A549 (cell line): ENCODE data around the gene FAM193A. TPM values are rescaled to one million over a fixed set of nuclear protein-coding genes. Genes with fewer than 3 reads are reported as not detected.

Source experiments
- ATAC-seq, 2 experiments: fragments of 200-7000 bp in 1 of 2; fragments of >200 bp in 1 of 2; cut with Nextera tagmentation in 1 of 2; cut with Tn5 transposase in 1 of 2; 3 replicates each; pipeline versions ENCODE4 v1.8.0 to v1.9.1; 2018 to 2020; ENCODE audit warnings: mild to moderate bottlenecking in 1 of 2, moderate library complexity in 1 of 2
- CTCF ChIA-PET: fragments of 300-600 bp; sonication (Branson Sonifier 250); formaldehyde crosslinking; extraction: SDS; loops from one replicate; lab custom pipeline; 2021; ENCODE audit warnings: antibody characterized with exemption, inconsistent platforms; lab: Yijun Ruan, JAX
- POLR2A ChIA-PET: fragments of 350-600 bp; formaldehyde crosslinking; extraction: SDS; loops from one replicate; lab custom pipeline; 2021; ENCODE audit warnings: antibody characterized with exemption, inconsistent platforms; lab: Yijun Ruan, JAX
- DNase-seq, 2 experiments: peaks; one replicate each; pipeline versions ENCODE4 v3.0.0 to v3.0.0-alpha.2; 2011 to 2016; ENCODE audit warnings: low read depth in 1 of 2, low spot score in 1 of 2
- FAIRE-seq: peaks from 2 replicates; lab custom pipeline; 2011; peaks lifted over from hg19 to GRCh38; lab: Jason Lieb, UNC
- H3K27ac ChIP-seq, 2 experiments: fragments of >200 bp; sonication (Bioruptor Twin); formaldehyde crosslinking; 3 replicates each; pipeline ENCODE4 v1.5.1; 2016 to 2017
- H3K4me1 ChIP-seq: fragments of >200 bp; sonication (Bioruptor Twin); formaldehyde crosslinking; 3 replicates; pipeline ENCODE4 v1.6.1; 2016
- H3K4me2 ChIP-seq: fragments of >200 bp; sonication (Bioruptor Twin); formaldehyde crosslinking; 3 replicates; pipeline ENCODE4 v1.6.1; 2016
- H3K4me3 ChIP-seq: fragments of >200 bp; sonication (Bioruptor Twin); formaldehyde crosslinking; 3 replicates; pipeline ENCODE4 v1.5.1; 2016
- H3K9me3 ChIP-seq: fragments of >200 bp; sonication (Bioruptor Twin); formaldehyde crosslinking; 3 replicates; pipeline ENCODE4 v1.6.1; 2016
- BHLHE40 ChIP-seq: IDR thresholded peaks from 2 replicates; pipeline ENCODE4 v1.6.1; 2012; ENCODE audit warnings: low read depth, low read length, inconsistent platforms
- CBX2 ChIP-seq: fragments of 200-600 bp; sonication (generic); IDR thresholded peaks from 2 replicates; pipeline ENCODE4 v1.6.1; 2016; ENCODE audit warnings: low read depth, mild to moderate bottlenecking, borderline replicate concordance
- CBX8 ChIP-seq: fragments of 200-600 bp; sonication (generic); IDR thresholded peaks from 2 replicates; pipeline ENCODE4 v1.6.1; 2016
- CEBPB ChIP-seq, 2 experiments: fragments of >200 bp in 1 of 2; sonication (Bioruptor Twin) in 1 of 2; formaldehyde crosslinking in 1 of 2; IDR thresholded peaks; 2 replicates each; pipeline ENCODE4 v1.6.1; 2012 to 2016
- CHD2 ChIP-seq: fragments of 150-350 bp; IDR thresholded peaks from 2 replicates; pipeline ENCODE4 v1.6.1; 2014; ENCODE audit warnings: low read length; ENCODE audit not compliant: partially characterized antibody
- EHMT2 ChIP-seq: fragments of 200-600 bp; sonication (generic); IDR thresholded peaks from 2 replicates; pipeline ENCODE4 v1.6.1; 2016; ENCODE audit warnings: antibody characterized with exemption, low read depth, mild to moderate bottlenecking, moderate library complexity
- HEYL ChIP-seq: fragments of 250-450 bp; sonication (Bioruptor Pico); IDR thresholded peaks from 2 replicates; pipeline ENCODE4 v1.8.0; 2021; ENCODE audit warnings: mild to moderate bottlenecking, moderate library complexity
- JUNB ChIP-seq: fragments of >200 bp; sonication (Bioruptor Twin); formaldehyde crosslinking; IDR thresholded peaks from 2 replicates; pipeline ENCODE4 v1.6.1; 2016
- KDM1A ChIP-seq: fragments of 200-600 bp; sonication (generic); IDR thresholded peaks from 2 replicates; pipeline ENCODE4 v1.6.1; 2016; ENCODE audit warnings: low read depth, mild to moderate bottlenecking
- MAFK ChIP-seq: fragments of 450-650 bp; IDR thresholded peaks from 2 replicates; pipeline ENCODE4 v1.6.1; 2014; ENCODE audit not compliant: partially characterized antibody
- MAZ ChIP-seq: fragments of 150-350 bp; IDR thresholded peaks from 2 replicates; pipeline ENCODE4 v1.6.1; 2014; ENCODE audit warnings: antibody characterized with exemption, low read depth, low read length, borderline replicate concordance
- RARB ChIP-seq: fragments of 250-450 bp; sonication (Bioruptor Pico); IDR thresholded peaks from 2 replicates; pipeline ENCODE4 v1.8.0; 2021; ENCODE audit warnings: mild to moderate bottlenecking, moderate library complexity
- SMC3 ChIP-seq: fragments of >200 bp; sonication (Bioruptor Twin); formaldehyde crosslinking; IDR thresholded peaks from 3 replicates; pipeline ENCODE4 v1.6.1; 2018; ENCODE audit warnings: inconsistent platforms
- TP53 ChIP-seq: fragments of 250-450 bp; sonication (Bioruptor Pico); IDR thresholded peaks from 2 replicates; pipeline ENCODE4 v1.5.0; 2021; ENCODE audit warnings: mild to moderate bottlenecking, moderate library complexity
- ZC3H11A ChIP-seq: fragments of 450-650 bp; IDR thresholded peaks from 2 replicates; pipeline ENCODE4 v1.6.1; 2014; ENCODE audit warnings: antibody characterized with exemption, mild to moderate bottlenecking
- WGBS: methylation state at CpG from one replicate; pipeline ENCODE4 v1.1.6; 2017; ENCODE audit errors: missing lambda C conversion rate; 5-methylcytosine and 5-hydroxymethylcytosine counted together
- polyA plus RNA-seq, 4 experiments: library from polyadenylated mRNA; depleted of rRNA in 3 of 4; stranded (reverse); fragments of >200 nt; fragmentation: RNase III in 1 of 4; extraction: RNeasy Plus Mini Kit Qiagen cat#74134 plus additional on column Dnase treatment in 1 of 4; gene quantifications; 2 replicates in 3 of 4; 3 replicates in 1 of 4; pipeline ENCODE4 v1.2.3, GENCODE V29; 2011 to 2017
- TF ChIP-seq, protein P1 (sequence below): fragments of >200 bp; sonication (Bioruptor Twin); formaldehyde crosslinking; IDR thresholded peaks from 3 replicates; pipeline ENCODE4 v1.6.1; 2016
- TF ChIP-seq, protein P2 (sequence below): fragments of 150-350 bp; IDR thresholded peaks from 2 replicates; pipeline ENCODE4 v1.6.1; 2014; ENCODE audit warnings: low read depth, mild to moderate bottlenecking, low read length
- TF ChIP-seq, protein P3 (sequence below): fragments of 450-650 bp; IDR thresholded peaks from 2 replicates; pipeline ENCODE4 v1.6.1; 2014; ENCODE audit warnings: antibody characterized with exemption
- TF ChIP-seq, protein P4 (sequence below): IDR thresholded peaks from 2 replicates; pipeline ENCODE4 v1.6.1; 2012
- TF ChIP-seq, protein P5 (sequence below): fragments of >200 bp; sonication (Bioruptor Twin); formaldehyde crosslinking; IDR thresholded peaks from 3 replicates; pipeline ENCODE4 v1.5.1; 2016
- TF ChIP-seq, protein P6 (sequence below): fragments of >200 bp; sonication (Bioruptor Twin); formaldehyde crosslinking; IDR thresholded peaks from 2 replicates; pipeline ENCODE4 v1.6.1; 2016
- TF ChIP-seq, protein P7 (sequence below): fragments of 250-450 bp; sonication (Bioruptor Pico); IDR thresholded peaks from 2 replicates; pipeline ENCODE4 v1.5.0; 2021; ENCODE audit warnings: mild to moderate bottlenecking, moderate library complexity, borderline replicate concordance
- TF ChIP-seq, protein P8 (sequence below): IDR thresholded peaks from 2 replicates; pipeline ENCODE4 v1.6.1; 2012; ENCODE audit warnings: low read depth, borderline replicate concordance

The FAM193A gene
- polyA plus RNA-seq, 2 of the 4 experiments (the other 2 are of a cell fraction), result 4.5 to 6.7 TPM

DNA sequence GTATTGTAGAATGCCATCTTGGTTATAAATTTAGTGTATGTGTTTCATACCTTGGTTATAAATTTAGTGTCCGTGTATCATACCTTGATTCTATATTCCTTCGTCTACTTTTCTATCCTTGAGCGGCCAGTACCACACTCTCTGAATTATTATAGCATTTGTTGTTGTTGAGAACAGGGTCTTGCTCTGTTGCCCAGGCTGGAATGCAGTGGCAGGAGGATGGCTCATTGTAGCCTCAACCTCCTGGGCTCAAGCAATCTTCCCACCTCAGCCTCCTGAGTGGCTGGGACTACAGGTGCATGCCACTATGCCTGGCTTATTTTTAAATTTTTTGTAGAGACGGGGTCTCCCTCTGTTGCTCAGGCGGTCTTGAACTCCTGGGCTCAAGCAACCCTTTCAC lies 50.1 kb downstream of the FAM193A start:
- FAIRE-seq, result no peak
- TF ChIP-seq, protein P1, sequence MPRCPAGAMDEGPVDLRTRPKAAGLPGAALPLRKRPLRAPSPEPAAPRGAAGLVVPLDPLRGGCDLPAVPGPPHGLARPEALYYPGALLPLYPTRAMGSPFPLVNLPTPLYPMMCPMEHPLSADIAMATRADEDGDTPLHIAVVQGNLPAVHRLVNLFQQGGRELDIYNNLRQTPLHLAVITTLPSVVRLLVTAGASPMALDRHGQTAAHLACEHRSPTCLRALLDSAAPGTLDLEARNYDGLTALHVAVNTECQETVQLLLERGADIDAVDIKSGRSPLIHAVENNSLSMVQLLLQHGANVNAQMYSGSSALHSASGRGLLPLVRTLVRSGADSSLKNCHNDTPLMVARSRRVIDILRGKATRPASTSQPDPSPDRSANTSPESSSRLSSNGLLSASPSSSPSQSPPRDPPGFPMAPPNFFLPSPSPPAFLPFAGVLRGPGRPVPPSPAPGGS, result no peak
- TF ChIP-seq BHLHE40 (no peak), CHD2 (no peak), JUNB (no peak), RARB (no peak), KDM1A (no peak)
- CTCF ChIA-PET, result no interaction called here

DNA sequence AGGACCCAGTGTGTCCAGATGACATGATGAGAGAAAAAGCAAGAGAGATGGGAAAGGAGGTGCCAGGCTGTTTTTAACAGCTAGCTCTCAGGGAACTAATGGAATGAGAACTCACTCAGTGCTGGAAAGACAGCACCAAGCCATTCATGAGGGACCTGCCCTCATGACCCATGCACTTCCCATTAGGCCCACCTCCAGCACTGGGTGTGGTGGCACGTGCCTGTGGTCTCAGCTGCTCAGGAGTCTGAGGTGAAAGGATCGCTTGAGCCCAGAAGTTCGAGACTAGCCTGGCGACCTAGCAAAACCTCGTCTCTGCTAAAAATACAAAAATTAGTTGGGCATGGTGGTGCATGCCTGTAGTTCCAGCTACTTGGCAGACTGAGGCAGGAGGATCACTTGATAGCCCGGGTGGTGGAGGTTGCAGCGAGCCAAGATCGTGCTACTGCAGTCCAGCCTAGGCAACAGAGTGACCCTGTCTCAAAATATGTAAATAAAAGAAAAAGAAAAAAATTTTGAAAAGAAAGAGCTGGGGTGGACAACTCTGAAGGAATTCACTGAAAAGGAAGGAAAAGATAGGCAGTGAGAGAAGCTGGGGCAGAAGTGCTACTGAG lies 50.9 kb downstream of the FAM193A start:
- ChIA-PET CTCF (interaction anchor here (0.6 kb wide), 1 partner anchor 250 kb away, joined by 3 read pairs; no protein-coding TSS in a partner anchor), POLR2A (no interaction called here)
- DNase-seq (no peak), ATAC-seq (no peak), FAIRE-seq (no peak)
- H3K9me3 ChIP-seq, result no peaks in the 10 kb centered on the region
- no peak overlapping the region for H3K4me3 ChIP-seq
- no peak overlapping the region for H3K4me2 ChIP-seq
- no peak overlapping the region for H3K27ac ChIP-seq
- WGBS, result 93% methylated on average over 8 of the region's 8 CpGs
- peaks cover 17% of the 10 kb centered on the region for H3K4me1 ChIP-seq
- no peak for TF ChIP-seq ZC3H11A
- no peak for TF ChIP-seq MAFK
- TF ChIP-seq CBX8, result no peak
- TF ChIP-seq, protein P2, sequence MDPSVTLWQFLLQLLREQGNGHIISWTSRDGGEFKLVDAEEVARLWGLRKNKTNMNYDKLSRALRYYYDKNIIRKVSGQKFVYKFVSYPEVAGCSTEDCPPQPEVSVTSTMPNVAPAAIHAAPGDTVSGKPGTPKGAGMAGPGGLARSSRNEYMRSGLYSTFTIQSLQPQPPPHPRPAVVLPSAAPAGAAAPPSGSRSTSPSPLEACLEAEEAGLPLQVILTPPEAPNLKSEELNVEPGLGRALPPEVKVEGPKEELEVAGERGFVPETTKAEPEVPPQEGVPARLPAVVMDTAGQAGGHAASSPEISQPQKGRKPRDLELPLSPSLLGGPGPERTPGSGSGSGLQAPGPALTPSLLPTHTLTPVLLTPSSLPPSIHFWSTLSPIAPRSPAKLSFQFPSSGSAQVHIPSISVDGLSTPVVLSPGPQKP, result no peak
- TF ChIP-seq EHMT2, result no peak
- TF ChIP-seq MAZ, result no peak

More for the DNA sequence above, 50.1 kb downstream of the FAM193A start:
- Histone ChIP-seq H3K27ac (no peak overlapping the region), H3K9me3 (no peaks in the 10 kb centered on the region), H3K4me1 (peaks cover 17% of the 10 kb centered on the region), H3K4me2 (no peak overlapping the region), H3K4me3 (no peak overlapping the region)
- POLR2A ChIA-PET, result no interaction called here
- DNase-seq (no peak), ATAC-seq (no peak)
- 98% methylated on average over 5 of the region's 5 CpGs for WGBS

DNA sequence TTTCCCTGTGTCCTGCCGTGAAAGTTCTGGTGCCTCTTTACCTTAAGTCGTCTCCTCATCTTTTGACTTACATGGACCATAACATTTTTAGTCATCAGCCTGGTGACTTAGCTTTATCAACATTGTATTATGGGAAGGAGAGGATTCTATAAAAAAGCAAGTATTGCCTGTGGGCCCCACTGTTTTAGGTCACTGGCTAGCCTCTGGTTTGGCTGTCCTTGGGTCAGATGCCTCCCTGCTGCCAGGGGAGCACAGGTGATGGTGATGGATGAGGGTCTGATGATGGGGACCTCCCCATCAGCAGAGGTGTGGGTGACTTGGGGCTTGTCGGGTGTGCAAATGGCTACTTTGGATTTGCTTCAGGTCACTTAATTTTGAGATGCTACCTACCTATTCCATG lies 51.8 kb downstream of the FAM193A start:
- H3K4me3 ChIP-seq, result no peak overlapping the region
- no peak overlapping the region for H3K27ac ChIP-seq
- DNase-seq (no peak), FAIRE-seq (no peak), ATAC-seq (no peak)
- no peak overlapping the region for H3K4me2 ChIP-seq
- WGBS, result 95% methylated on average over 3 of the region's 3 CpGs
- H3K4me1 ChIP-seq, result peaks cover 7% of the 10 kb centered on the region
- ChIA-PET CTCF (interaction anchor here (0.6 to 0.9 kb wide), 2 partner anchors 251 to 260 kb away, joined by 3 to 5 read pairs; no protein-coding TSS in a partner anchor), POLR2A (no interaction called here)
- no peaks in the 10 kb centered on the region for H3K9me3 ChIP-seq
- no peak for TF ChIP-seq TP53 (CRISPR knock-in tag)
- TF ChIP-seq, protein P2, result no peak
- no peak for TF ChIP-seq RARB
- no peak for TF ChIP-seq HEYL
- TF ChIP-seq, protein P3, sequence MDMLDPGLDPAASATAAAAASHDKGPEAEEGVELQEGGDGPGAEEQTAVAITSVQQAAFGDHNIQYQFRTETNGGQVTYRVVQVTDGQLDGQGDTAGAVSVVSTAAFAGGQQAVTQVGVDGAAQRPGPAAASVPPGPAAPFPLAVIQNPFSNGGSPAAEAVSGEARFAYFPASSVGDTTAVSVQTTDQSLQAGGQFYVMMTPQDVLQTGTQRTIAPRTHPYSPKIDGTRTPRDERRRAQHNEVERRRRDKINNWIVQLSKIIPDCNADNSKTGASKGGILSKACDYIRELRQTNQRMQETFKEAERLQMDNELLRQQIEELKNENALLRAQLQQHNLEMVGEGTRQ, result no peak
- TF ChIP-seq, protein P4, sequence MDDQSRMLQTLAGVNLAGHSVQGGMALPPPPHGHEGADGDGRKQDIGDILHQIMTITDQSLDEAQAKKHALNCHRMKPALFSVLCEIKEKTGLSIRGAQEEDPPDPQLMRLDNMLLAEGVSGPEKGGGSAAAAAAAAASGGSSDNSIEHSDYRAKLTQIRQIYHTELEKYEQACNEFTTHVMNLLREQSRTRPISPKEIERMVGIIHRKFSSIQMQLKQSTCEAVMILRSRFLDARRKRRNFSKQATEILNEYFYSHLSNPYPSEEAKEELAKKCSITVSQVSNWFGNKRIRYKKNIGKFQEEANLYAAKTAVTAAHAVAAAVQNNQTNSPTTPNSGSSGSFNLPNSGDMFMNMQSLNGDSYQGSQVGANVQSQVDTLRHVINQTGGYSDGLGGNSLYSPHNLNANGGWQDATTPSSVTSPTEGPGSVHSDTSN, result no peak
- TF ChIP-seq KDM1A, result no peak
- no peak for TF ChIP-seq SMC3
- TF ChIP-seq, protein P5, sequence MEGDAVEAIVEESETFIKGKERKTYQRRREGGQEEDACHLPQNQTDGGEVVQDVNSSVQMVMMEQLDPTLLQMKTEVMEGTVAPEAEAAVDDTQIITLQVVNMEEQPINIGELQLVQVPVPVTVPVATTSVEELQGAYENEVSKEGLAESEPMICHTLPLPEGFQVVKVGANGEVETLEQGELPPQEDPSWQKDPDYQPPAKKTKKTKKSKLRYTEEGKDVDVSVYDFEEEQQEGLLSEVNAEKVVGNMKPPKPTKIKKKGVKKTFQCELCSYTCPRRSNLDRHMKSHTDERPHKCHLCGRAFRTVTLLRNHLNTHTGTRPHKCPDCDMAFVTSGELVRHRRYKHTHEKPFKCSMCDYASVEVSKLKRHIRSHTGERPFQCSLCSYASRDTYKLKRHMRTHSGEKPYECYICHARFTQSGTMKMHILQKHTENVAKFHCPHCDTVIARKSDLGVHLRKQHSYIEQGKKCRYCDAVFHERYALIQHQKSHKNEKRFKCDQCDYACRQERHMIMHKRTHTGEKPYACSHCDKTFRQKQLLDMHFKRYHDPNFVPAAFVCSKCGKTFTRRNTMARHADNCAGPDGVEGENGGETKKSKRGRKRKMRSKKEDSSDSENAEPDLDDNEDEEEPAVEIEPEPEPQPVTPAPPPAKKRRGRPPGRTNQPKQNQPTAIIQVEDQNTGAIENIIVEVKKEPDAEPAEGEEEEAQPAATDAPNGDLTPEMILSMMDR, result no peak
- TF ChIP-seq CEBPB (IDR thresholded peaks at IDR 0.05), result no peak
- TF ChIP-seq, protein P6, sequence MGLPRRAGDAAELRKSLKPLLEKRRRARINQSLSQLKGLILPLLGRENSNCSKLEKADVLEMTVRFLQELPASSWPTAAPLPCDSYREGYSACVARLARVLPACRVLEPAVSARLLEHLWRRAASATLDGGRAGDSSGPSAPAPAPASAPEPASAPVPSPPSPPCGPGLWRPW, result no peak
- no peak for TF ChIP-seq CBX2
- TF ChIP-seq, protein P7, sequence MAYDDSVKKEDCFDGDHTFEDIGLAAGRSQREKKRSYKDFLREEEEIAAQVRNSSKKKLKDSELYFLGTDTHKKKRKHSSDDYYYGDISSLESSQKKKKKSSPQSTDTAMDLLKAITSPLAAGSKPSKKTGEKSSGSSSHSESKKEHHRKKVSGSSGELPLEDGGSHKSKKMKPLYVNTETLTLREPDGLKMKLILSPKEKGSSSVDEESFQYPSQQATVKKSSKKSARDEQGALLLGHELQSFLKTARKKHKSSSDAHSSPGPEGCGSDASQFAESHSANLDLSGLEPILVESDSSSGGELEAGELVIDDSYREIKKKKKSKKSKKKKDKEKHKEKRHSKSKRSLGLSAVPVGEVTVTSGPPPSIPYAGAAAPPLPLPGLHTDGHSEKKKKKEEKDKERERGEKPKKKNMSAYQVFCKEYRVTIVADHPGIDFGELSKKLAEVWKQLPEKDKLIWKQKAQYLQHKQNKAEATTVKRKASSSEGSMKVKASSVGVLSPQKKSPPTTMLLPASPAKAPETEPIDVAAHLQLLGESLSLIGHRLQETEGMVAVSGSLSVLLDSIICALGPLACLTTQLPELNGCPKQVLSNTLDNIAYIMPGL (CRISPR knock-in tag), result no peak
- TF ChIP-seq, protein P8, sequence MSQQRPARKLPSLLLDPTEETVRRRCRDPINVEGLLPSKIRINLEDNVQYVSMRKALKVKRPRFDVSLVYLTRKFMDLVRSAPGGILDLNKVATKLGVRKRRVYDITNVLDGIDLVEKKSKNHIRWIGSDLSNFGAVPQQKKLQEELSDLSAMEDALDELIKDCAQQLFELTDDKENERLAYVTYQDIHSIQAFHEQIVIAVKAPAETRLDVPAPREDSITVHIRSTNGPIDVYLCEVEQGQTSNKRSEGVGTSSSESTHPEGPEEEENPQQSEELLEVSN, result no peak
